ENCODE measurements around the gene CD248.

CD248 gene

GRCh38 chr11:66281776-66282467 is 34.9 kb downstream of the CD248 start:
- Histone ChIP-seq H3K27ac (replicated peaks) (no peak overlapping the region), H3K4me3 (replicated peaks; ENCODE audit: insufficient read depth, low read length) (no peak overlapping the region), H3K27me3 (ENCODE audit: insufficient read depth, poor library complexity, severe bottlenecking) (no peaks in the 10 kb centered on the region)
- TF ChIP-seq GABPA (IDR thresholded peaks at IDR 0.05; ENCODE audit: low read depth), result no peak
- TF ChIP-seq REST (IDR thresholded peaks at IDR 0.05; ENCODE audit: insufficient replicate concordance, low read depth), result no peak
- no peak for TF ChIP-seq SPI1 (IDR thresholded peaks at IDR 0.05; ENCODE audit: borderline replicate concordance, low read depth)
- TF ChIP-seq, protein P1, sequence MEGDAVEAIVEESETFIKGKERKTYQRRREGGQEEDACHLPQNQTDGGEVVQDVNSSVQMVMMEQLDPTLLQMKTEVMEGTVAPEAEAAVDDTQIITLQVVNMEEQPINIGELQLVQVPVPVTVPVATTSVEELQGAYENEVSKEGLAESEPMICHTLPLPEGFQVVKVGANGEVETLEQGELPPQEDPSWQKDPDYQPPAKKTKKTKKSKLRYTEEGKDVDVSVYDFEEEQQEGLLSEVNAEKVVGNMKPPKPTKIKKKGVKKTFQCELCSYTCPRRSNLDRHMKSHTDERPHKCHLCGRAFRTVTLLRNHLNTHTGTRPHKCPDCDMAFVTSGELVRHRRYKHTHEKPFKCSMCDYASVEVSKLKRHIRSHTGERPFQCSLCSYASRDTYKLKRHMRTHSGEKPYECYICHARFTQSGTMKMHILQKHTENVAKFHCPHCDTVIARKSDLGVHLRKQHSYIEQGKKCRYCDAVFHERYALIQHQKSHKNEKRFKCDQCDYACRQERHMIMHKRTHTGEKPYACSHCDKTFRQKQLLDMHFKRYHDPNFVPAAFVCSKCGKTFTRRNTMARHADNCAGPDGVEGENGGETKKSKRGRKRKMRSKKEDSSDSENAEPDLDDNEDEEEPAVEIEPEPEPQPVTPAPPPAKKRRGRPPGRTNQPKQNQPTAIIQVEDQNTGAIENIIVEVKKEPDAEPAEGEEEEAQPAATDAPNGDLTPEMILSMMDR (IDR thresholded peaks at IDR 0.05; ENCODE audit: insufficient read depth, low read length), result no peak
- no peak for TF ChIP-seq POLR2AphosphoS5 (IDR thresholded peaks at IDR 0.05; ENCODE audit: low read depth)
- DNase-seq (ENCODE audit: low read depth in 1 of 2, low spot score in 1 of 2), result no peak

DNA sequence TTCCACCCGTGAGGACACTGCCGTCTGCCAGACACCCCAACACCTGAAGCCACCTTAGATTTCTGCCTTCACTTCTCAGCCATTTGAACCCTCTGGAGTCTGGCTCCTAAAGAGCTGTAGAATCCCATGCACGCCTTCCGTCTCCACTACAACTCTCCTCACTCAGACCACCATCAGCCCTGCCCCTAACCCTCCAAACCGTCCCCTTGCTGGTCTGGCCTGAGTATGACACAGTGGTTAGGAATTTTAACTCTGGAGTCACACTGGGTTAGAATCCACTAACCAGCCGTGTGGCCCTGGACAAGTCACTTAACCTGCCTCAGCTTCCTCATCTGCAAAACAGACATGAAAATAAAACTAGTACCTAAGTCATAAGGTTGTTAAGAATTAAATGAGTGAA is 35.8 kb downstream of the CD248 start:
- TF ChIP-seq POLR2AphosphoS5 (IDR thresholded peaks at IDR 0.05; ENCODE audit: low read depth), result no peak
- TF ChIP-seq REST (IDR thresholded peaks at IDR 0.05; ENCODE audit: insufficient replicate concordance, low read depth), result no peak
- H3K27ac ChIP-seq (replicated peaks), result no peak overlapping the region

GRCh38 chr11:66280428-66280827 is 36.4 kb downstream of the CD248 start:
- no peak overlapping the region for H3K4me3 ChIP-seq (replicated peaks; ENCODE audit: insufficient read depth, low read length)
- DNase-seq (ENCODE audit: low read depth in 1 of 2, low spot score in 1 of 2), result no peak
- H3K27me3 ChIP-seq (ENCODE audit: insufficient read depth, poor library complexity, severe bottlenecking), result no peaks in the 10 kb centered on the region
- H3K27ac ChIP-seq (replicated peaks), result no peak overlapping the region
- no peak for TF ChIP-seq GABPA (IDR thresholded peaks at IDR 0.05; ENCODE audit: low read depth)
- no peak for TF ChIP-seq POLR2AphosphoS5 (IDR thresholded peaks at IDR 0.05; ENCODE audit: low read depth)
- TF ChIP-seq, protein P1 (IDR thresholded peaks at IDR 0.05; ENCODE audit: insufficient read depth, low read length), result no peak
- TF ChIP-seq REST (IDR thresholded peaks at IDR 0.05; ENCODE audit: insufficient replicate concordance, low read depth), result no peak

More for the DNA sequence above, 35.8 kb downstream of the CD248 start:
- DNase-seq (ENCODE audit: low read depth in 1 of 2, low spot score in 1 of 2), result no peak
- Histone ChIP-seq H3K4me3 (replicated peaks; ENCODE audit: insufficient read depth, low read length) (no peak overlapping the region), H3K27me3 (ENCODE audit: insufficient read depth, poor library complexity, severe bottlenecking) (no peaks in the 10 kb centered on the region)

All from HL-60 (cell line).